ENCODE measurements around the gene SERPINA1.

DNA sequence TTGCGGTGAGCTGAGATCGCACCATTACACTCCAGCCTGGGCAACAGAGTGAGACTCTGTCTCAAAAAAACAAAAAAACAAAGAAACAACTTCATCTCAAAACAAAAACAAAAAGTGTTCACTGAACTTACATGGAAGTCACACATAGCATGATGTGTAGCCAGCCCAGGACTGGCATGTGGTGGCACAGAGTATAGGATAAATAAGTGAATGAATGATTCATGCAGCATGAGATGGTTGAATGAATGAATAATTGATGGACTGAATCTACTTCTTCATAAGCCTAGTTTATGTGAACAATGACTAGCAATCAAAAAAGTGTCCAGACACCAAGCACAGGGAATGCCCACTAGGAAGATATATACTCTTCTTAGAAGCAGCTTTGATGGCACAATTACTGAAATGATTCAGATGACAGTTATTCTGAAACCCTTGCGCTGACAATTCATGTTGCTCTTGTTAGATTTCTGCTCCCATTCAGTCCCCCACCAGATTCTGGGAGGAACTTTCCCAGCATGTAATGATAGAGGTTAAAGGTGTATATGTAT, 33.7 kb downstream of the SERPINA1 start:
- TF ChIP-seq, protein P1, sequence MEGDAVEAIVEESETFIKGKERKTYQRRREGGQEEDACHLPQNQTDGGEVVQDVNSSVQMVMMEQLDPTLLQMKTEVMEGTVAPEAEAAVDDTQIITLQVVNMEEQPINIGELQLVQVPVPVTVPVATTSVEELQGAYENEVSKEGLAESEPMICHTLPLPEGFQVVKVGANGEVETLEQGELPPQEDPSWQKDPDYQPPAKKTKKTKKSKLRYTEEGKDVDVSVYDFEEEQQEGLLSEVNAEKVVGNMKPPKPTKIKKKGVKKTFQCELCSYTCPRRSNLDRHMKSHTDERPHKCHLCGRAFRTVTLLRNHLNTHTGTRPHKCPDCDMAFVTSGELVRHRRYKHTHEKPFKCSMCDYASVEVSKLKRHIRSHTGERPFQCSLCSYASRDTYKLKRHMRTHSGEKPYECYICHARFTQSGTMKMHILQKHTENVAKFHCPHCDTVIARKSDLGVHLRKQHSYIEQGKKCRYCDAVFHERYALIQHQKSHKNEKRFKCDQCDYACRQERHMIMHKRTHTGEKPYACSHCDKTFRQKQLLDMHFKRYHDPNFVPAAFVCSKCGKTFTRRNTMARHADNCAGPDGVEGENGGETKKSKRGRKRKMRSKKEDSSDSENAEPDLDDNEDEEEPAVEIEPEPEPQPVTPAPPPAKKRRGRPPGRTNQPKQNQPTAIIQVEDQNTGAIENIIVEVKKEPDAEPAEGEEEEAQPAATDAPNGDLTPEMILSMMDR (conservative IDR thresholded peaks at IDR 0.05; ENCODE audit: low read depth, low read length) = no peak
- TF ChIP-seq EZH2 (IDR thresholded peaks at IDR 0.05; ENCODE audit: low read length, unreplicated experiment) (no peak), EZH2phosphoT487 (IDR thresholded peaks at IDR 0.05; ENCODE audit: borderline replicate concordance, low read length) (no peak)
